Left ventricle myocardium inferior (tissue), 1 donor: ENCODE data around the gene BABAM1. TPM values are rescaled to one million over a fixed set of nuclear protein-coding genes. Genes with fewer than 3 reads are reported as not detected.

ENCODE experiments used
- DNase-seq: peaks from one replicate; pipeline ENCODE4 v3.0.0-alpha.2; 2020
- H3K27ac ChIP-seq: fragments of 200-600 bp; replicated peaks from 2 replicates; pipeline ENCODE4 v1.8.0; 2021
- H3K27me3 ChIP-seq: fragments of 200-600 bp; 2 replicates; pipeline ENCODE4 v1.8.0; 2021; ENCODE audit warnings: low read depth
- H3K36me3 ChIP-seq: fragments of 200-600 bp; 2 replicates; pipeline ENCODE4 v1.8.0; 2021
- H3K4me1 ChIP-seq: fragments of 200-600 bp; 2 replicates; pipeline ENCODE4 v1.8.0; 2021
- H3K4me3 ChIP-seq: fragments of 200-600 bp; 2 replicates; pipeline ENCODE4 v1.8.0; 2021; ENCODE audit warnings: mild to moderate bottlenecking, moderate library complexity
- H3K9me3 ChIP-seq: fragments of 200-600 bp; replicated peaks from 2 replicates; pipeline ENCODE4 v1.8.0; 2021
- CTCF ChIP-seq: fragments of 200-600 bp; IDR thresholded peaks from 2 replicates; pipeline ENCODE4 v1.8.0; 2021; ENCODE audit warnings: antibody characterized with exemption, mild to moderate bottlenecking, borderline replicate concordance
- intact Hi-C: fragments of 100-400 bp; cut with micrococcal nuclease; formaldehyde crosslinking; loops from one replicate; pipeline ENCODE4 v1.11.0; 2022
- total RNA-seq: library from RNA; stranded (reverse); fragmentation: NEBNext Ultra II Directional; extraction: Animal tissue kit (Norgen Biotek cat#: 25700); gene quantifications from one replicate; pipeline ENCODE4 v1.2.1, GENCODE V29; 2021
- donor health status: DM: no; HTN: yes; CAD: no; lungs with severe emphysema.

BABAM1 gene
- total RNA-seq, 1 donor from 2014 or later = 72.7 TPM

- intact Hi-C loops = no loop called here
- peaks cover 8% of the 10 kb centered on the region for H3K9me3 ChIP-seq
- no peak overlapping the region for H3K4me3 ChIP-seq
- no peak for TF ChIP-seq CTCF
- no peaks in the 10 kb centered on the region for H3K27me3 ChIP-seq
- no peak for DNase-seq
- no peak overlapping the region for H3K27ac ChIP-seq
- H3K36me3 ChIP-seq = peaks cover 18% of the 10 kb centered on the region
- no peaks in the 10 kb centered on the region for H3K4me1 ChIP-seq
Observed at GRCh38 chr19:17254636-17255035, 12.6 kb upstream of the BABAM1 start.

- DNase-seq = no peak
- no peak for TF ChIP-seq CTCF
- Histone ChIP-seq H3K9me3 (peaks cover 13% of the 10 kb centered on the region), H3K36me3 (peaks cover 21% of the 10 kb centered on the region), H3K27ac (no peak overlapping the region), H3K4me3 (no peak overlapping the region), H3K4me1 (no peaks in the 10 kb centered on the region), H3K27me3 (no peaks in the 10 kb centered on the region)
- intact Hi-C loops = no loop called here
Observed at GRCh38 chr19:17255150-17255621, 12.1 kb upstream of the BABAM1 start.

GRCh38 chr19:17256130-17256529 is 11.1 kb upstream of the BABAM1 start:
- no peak for TF ChIP-seq CTCF
- Histone ChIP-seq H3K27ac (no peak overlapping the region), H3K4me1 (no peaks in the 10 kb centered on the region), H3K27me3 (no peaks in the 10 kb centered on the region), H3K4me3 (no peak overlapping the region), H3K9me3 (peaks cover 13% of the 10 kb centered on the region), H3K36me3 (peaks cover 21% of the 10 kb centered on the region)
- intact Hi-C loops = no loop called here
- no peak for DNase-seq

- intact Hi-C loops = no loop called here
- no peak for TF ChIP-seq CTCF
- no peak overlapping the region for H3K27ac ChIP-seq
- H3K36me3 ChIP-seq = peaks cover 16% of the 10 kb centered on the region
- no peaks in the 10 kb centered on the region for H3K27me3 ChIP-seq
- H3K4me1 ChIP-seq = peaks cover 9% of the 10 kb centered on the region
- DNase-seq = no peak
- no peak overlapping the region for H3K4me3 ChIP-seq
- peaks cover 13% of the 10 kb centered on the region for H3K9me3 ChIP-seq
Observed at GRCh38 chr19:17259118-17259780, 8.0 kb upstream of the BABAM1 start.

- H3K4me3 ChIP-seq = no peak overlapping the region
- TF ChIP-seq CTCF = no peak
- intact Hi-C loops = no loop called here
- no peak for DNase-seq
- peaks cover 10% of the 10 kb centered on the region for H3K4me1 ChIP-seq
- peaks cover 16% of the 10 kb centered on the region for H3K36me3 ChIP-seq
- H3K9me3 ChIP-seq = peaks cover 13% of the 10 kb centered on the region
- H3K27me3 ChIP-seq = no peaks in the 10 kb centered on the region
- H3K27ac ChIP-seq = no peak overlapping the region
Observed at GRCh38 chr19:17259934-17260333, 7.3 kb upstream of the BABAM1 start.
